ENCODE results near the gene PCDHB2.
"Not testable (repeated sequence)": the region's sequence is repeated elsewhere in the genome, so short reads cannot be mapped to it uniquely, and the experiment has no call there.

PCDHB2 gene

GRCh38 chr5:141094481-141095262, at the start of gene PCDHB2:
PCDHB2 (plus strand) TSS chr5:141094615; CDS start chr5:141094791, 176 bp downstream.
- H3K27me3 ChIP-seq (ENCODE audit: control insufficient read depth, insufficient read depth, low read length) = no peaks in the 10 kb centered on the region
- H3K9ac ChIP-seq (ENCODE audit: low read depth, low read length) = peak within 1 kb of the TSS; percentile 97
- no peaks in the 10 kb centered on the region for H3K9me3 ChIP-seq (ENCODE audit: control insufficient read depth, insufficient read depth, low read length)
- no peaks in the 10 kb centered on the region for H3K4me1 ChIP-seq (ENCODE audit: control insufficient read depth, insufficient read depth, low read length)
- H3K4me3 ChIP-seq (ENCODE audit: low read depth, low read length) = peak within 1 kb of the TSS; percentile 96
- H3K27ac ChIP-seq (ENCODE audit: low read depth, low read length) = peak within 1 kb of the TSS; percentile 63
- H3K36me3 ChIP-seq (ENCODE audit: control insufficient read depth, insufficient read depth, low read length) = 0 out of 2 replicates have a peak, but pooled peaks cover 3% of the 10 kb centered on the region

DNA sequence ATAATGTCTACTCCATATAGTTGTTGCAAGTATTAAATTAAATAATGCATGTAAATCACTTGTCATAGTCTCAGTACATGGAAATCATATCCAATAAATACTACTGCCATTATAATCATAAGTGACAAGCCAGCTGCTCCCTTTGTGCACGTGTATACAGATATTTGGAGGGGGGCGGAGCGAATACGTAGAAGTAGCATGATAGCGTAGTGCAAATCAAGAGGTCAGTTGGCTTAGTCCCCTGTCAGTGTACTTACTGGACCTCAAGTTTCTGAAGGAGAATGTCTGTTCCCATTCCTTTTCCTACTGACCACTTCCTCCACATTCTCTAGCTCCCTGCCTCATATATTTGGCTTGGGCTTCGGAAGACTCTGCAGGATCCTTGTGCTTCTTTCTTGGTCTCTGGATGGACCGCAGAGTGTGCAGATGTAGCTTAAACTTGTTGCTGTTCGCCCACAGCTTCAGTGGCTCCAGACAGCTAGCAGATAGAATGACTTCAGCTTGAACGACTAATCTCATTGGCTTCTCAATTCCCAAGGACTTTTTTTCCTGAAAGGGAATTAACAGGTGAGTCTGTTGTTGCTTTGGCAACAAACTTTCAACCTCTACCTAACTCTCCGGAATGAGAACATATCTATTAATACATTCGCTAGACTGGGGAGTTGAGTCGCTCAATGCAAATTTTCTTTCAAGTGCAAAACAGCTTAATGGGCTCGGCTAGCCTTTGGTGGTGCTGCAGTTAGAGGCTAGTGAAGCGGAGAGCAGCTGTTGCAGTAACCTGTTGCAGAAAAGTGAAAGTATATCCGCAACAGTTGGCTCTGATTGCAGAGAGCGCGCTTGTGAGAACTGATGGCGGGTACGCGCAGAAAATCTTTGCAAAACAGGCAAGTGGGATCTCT, 43.5 kb upstream of the PCDHB2 start, which contains the start of gene PCDHB1:
Gene PCDHB1, plus strand, starts transcription at position 753 of the 899 bp plus-strand sequence. Its CDS starts 97 bp downstream, at position 850.
- Histone ChIP-seq H3K27me3 (ENCODE audit: control insufficient read depth, insufficient read depth, low read length) (peaks cover 43% of the 10 kb centered on the region), H3K9ac (ENCODE audit: low read depth, low read length) (no peak within 1 kb of the TSS)

GRCh38 chr5:141051521-141051866, 42.9 kb upstream of the PCDHB2 start:
- Histone ChIP-seq H3K27ac (ENCODE audit: low read depth, low read length) (peak overlapping the region; percentile 39), H3K27me3 (ENCODE audit: control insufficient read depth, insufficient read depth, low read length) (peaks cover 41% of the 10 kb centered on the region), H3K4me1 (ENCODE audit: control insufficient read depth, insufficient read depth, low read length) (peaks cover 8% of the 10 kb centered on the region; the same call in 1 of the 2 replicates), H3K36me3 (ENCODE audit: control insufficient read depth, insufficient read depth, low read length) (no peaks in the 10 kb centered on the region), H3K9ac (ENCODE audit: low read depth, low read length) (no peak overlapping the region), H3K9me3 (ENCODE audit: control insufficient read depth, insufficient read depth, low read length) (no peaks in the 10 kb centered on the region), H3K4me3 (ENCODE audit: low read depth, low read length) (peak overlapping the region; percentile 76)

More for the DNA sequence above, 43.5 kb upstream of the PCDHB2 start, which contains the start of gene PCDHB1:
- Histone ChIP-seq H3K4me3 (ENCODE audit: low read depth, low read length) (peak within 1 kb of the TSS; percentile 76), H3K4me1 (ENCODE audit: control insufficient read depth, insufficient read depth, low read length) (peaks cover 8% of the 10 kb centered on the region; the same call in 1 of the 2 replicates), H3K36me3 (ENCODE audit: control insufficient read depth, insufficient read depth, low read length) (no peaks in the 10 kb centered on the region), H3K9me3 (ENCODE audit: control insufficient read depth, insufficient read depth, low read length) (no peaks in the 10 kb centered on the region), H3K27ac (ENCODE audit: low read depth, low read length) (peak within 1 kb of the TSS; percentile 39)

DNA sequence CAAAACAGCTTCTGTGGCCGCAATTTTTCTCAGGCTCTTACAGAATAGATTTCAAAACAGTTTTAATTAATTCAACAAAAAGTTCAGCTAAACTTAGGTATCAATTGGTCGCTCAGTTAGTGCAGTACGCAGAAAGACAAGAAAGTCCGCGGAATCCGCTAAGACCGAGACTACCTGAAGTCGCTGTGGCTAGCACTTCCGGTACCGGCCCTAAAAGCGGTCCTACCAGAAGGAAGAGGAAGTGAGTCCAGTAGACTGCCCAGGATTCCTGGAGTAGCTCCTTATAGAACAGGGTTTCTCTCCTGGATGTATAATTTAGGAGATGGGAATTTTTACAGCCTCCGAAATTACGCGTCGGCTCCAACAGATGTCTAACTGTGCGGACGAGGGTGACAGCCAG, 16.6 kb upstream of the PCDHB2 start:
- Histone ChIP-seq H3K9me3 (ENCODE audit: control insufficient read depth, insufficient read depth, low read length) (no peaks in the 10 kb centered on the region), H3K27ac (ENCODE audit: low read depth, low read length) (no peak overlapping the region), H3K27me3 (ENCODE audit: control insufficient read depth, insufficient read depth, low read length) (no peaks in the 10 kb centered on the region), H3K36me3 (ENCODE audit: control insufficient read depth, insufficient read depth, low read length) (no peaks in the 10 kb centered on the region), H3K4me1 (ENCODE audit: control insufficient read depth, insufficient read depth, low read length) (no peaks in the 10 kb centered on the region), H3K4me3 (ENCODE audit: low read depth, low read length) (0 out of 2 replicates have a peak overlapping the region, but pooled peaks have one; percentile 17), H3K9ac (ENCODE audit: low read depth, low read length) (no peak overlapping the region)

GRCh38 chr5:141082228-141082627, 12.2 kb upstream of the PCDHB2 start:
- Histone ChIP-seq H3K9ac (ENCODE audit: low read depth, low read length) (no peak overlapping the region), H3K9me3 (ENCODE audit: control insufficient read depth, insufficient read depth, low read length) (no peaks in the 10 kb centered on the region), H3K27me3 (ENCODE audit: control insufficient read depth, insufficient read depth, low read length) (no peaks in the 10 kb centered on the region), H3K27ac (ENCODE audit: low read depth, low read length) (no peak overlapping the region), H3K4me1 (ENCODE audit: control insufficient read depth, insufficient read depth, low read length) (no peaks in the 10 kb centered on the region), H3K36me3 (ENCODE audit: control insufficient read depth, insufficient read depth, low read length) (no peaks in the 10 kb centered on the region), H3K4me3 (ENCODE audit: low read depth, low read length) (no peak overlapping the region)

- no peaks in the 10 kb centered on the region for H3K36me3 ChIP-seq (ENCODE audit: control insufficient read depth, insufficient read depth, low read length)
- H3K9ac ChIP-seq (ENCODE audit: low read depth, low read length) = peak overlapping the region; percentile 65
- H3K27me3 ChIP-seq (ENCODE audit: control insufficient read depth, insufficient read depth, low read length) = no peaks in the 10 kb centered on the region
- H3K27ac ChIP-seq (ENCODE audit: low read depth, low read length) = no peak overlapping the region
- no peaks in the 10 kb centered on the region for H3K9me3 ChIP-seq (ENCODE audit: control insufficient read depth, insufficient read depth, low read length)
- H3K4me1 ChIP-seq (ENCODE audit: control insufficient read depth, insufficient read depth, low read length) = no peaks in the 10 kb centered on the region
- peak overlapping the region; percentile 59 for H3K4me3 ChIP-seq (ENCODE audit: low read depth, low read length)
Measured at GRCh38 chr5:141084487-141084989, 9.9 kb upstream of the PCDHB2 start.

DNA sequence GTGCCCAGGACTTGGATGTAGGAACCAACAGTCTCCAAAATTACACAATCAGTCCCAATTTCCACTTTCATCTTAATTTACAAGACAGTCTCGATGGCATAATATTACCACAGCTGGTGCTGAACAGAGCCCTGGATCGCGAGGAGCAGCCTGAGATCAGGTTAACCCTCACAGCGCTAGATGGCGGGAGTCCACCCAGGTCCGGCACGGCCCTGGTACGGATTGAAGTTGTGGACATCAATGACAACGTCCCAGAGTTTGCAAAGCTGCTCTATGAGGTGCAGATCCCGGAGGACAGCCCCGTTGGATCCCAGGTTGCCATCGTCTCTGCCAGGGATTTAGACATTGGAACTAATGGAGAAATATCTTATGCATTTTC, 837 bp downstream of the PCDHB2 start:
- Histone ChIP-seq H3K27ac (ENCODE audit: low read depth, low read length) (no peak overlapping the region), H3K4me1 (ENCODE audit: control insufficient read depth, insufficient read depth, low read length) (no peaks in the 10 kb centered on the region), H3K4me3 (ENCODE audit: low read depth, low read length) (peak overlapping the region; percentile 96), H3K9me3 (ENCODE audit: control insufficient read depth, insufficient read depth, low read length) (no peaks in the 10 kb centered on the region), H3K27me3 (ENCODE audit: control insufficient read depth, insufficient read depth, low read length) (no peaks in the 10 kb centered on the region), H3K36me3 (ENCODE audit: control insufficient read depth, insufficient read depth, low read length) (0 out of 2 replicates have a peak, but pooled peaks cover 3% of the 10 kb centered on the region), H3K9ac (ENCODE audit: low read depth, low read length) (peak overlapping the region; percentile 97)

DNA sequence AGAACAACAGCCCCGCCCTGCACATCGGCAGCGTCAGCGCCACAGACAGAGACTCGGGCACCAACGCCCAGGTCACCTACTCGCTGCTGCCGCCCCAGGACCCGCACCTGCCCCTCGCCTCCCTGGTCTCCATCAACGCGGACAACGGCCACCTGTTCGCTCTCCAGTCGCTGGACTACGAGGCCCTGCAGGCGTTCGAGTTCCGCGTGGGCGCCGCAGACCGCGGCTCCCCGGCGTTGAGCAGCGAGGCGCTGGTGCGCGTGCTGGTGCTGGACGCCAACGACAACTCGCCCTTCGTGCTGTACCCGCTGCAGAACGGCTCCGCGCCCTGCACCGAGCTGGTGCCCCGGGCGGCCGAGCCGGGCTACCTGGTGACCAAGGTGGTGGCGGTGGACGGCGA, 1.8 kb downstream of the PCDHB2 start:
- not testable (repeated sequence) for H3K4me1 ChIP-seq (ENCODE audit: control insufficient read depth, insufficient read depth, low read length); H3K36me3 ChIP-seq (ENCODE audit: control insufficient read depth, insufficient read depth, low read length); H3K27ac ChIP-seq (ENCODE audit: low read depth, low read length); H3K9ac ChIP-seq (ENCODE audit: low read depth, low read length); H3K4me3 ChIP-seq (ENCODE audit: low read depth, low read length); H3K9me3 ChIP-seq (ENCODE audit: control insufficient read depth, insufficient read depth, low read length); H3K27me3 ChIP-seq (ENCODE audit: control insufficient read depth, insufficient read depth, low read length)

GRCh38 chr5:141096586-141096985, 2.2 kb downstream of the PCDHB2 start:
- H3K9me3 ChIP-seq (ENCODE audit: control insufficient read depth, insufficient read depth, low read length); H3K27ac ChIP-seq (ENCODE audit: low read depth, low read length); H3K36me3 ChIP-seq (ENCODE audit: control insufficient read depth, insufficient read depth, low read length); H3K4me3 ChIP-seq (ENCODE audit: low read depth, low read length); H3K4me1 ChIP-seq (ENCODE audit: control insufficient read depth, insufficient read depth, low read length); H3K9ac ChIP-seq (ENCODE audit: low read depth, low read length); H3K27me3 ChIP-seq (ENCODE audit: control insufficient read depth, insufficient read depth, low read length): not testable (repeated sequence)

GRCh38 chr5:141100243-141100805, 5.9 kb downstream of the PCDHB2 start, which contains the start of gene PCDHB3:
PCDHB3 (plus strand) TSS chr5:141100473; CDS start chr5:141100650, 177 bp downstream.
- Histone ChIP-seq H3K4me3 (ENCODE audit: low read depth, low read length) (no peak within 1 kb of the TSS), H3K9ac (ENCODE audit: low read depth, low read length) (no peak within 1 kb of the TSS)

More at GRCh38 chr5:141100243-141100805, 5.9 kb downstream of the PCDHB2 start, which contains the start of gene PCDHB3:
- Histone ChIP-seq H3K27ac (ENCODE audit: low read depth, low read length) (no peak within 1 kb of the TSS), H3K4me1 (ENCODE audit: control insufficient read depth, insufficient read depth, low read length) (no peaks in the 10 kb centered on the region), H3K27me3 (ENCODE audit: control insufficient read depth, insufficient read depth, low read length) (no peaks in the 10 kb centered on the region), H3K36me3 (ENCODE audit: control insufficient read depth, insufficient read depth, low read length) (0 out of 2 replicates have a peak, but pooled peaks cover 3% of the 10 kb centered on the region), H3K9me3 (ENCODE audit: control insufficient read depth, insufficient read depth, low read length) (0 out of 2 replicates have a peak, but pooled peaks cover 3% of the 10 kb centered on the region)

All from HUES48 (cell line).